GM21786 (cell line): ENCODE measurements around the gene FAHD2A.
A peak's percentile ranks its signal among the peaks of the same experiment; 100 is the strongest.
"Not testable (repeated sequence)": the region's sequence is repeated elsewhere in the genome, so short reads cannot be mapped to it uniquely, and the experiment has no call there.

Experiments used
- ATAC-seq: cut with Tn5 transposase; IDR thresholded peaks from one replicate; pipeline ENCODE4 v1.9.1; 2021; ENCODE audit not compliant: unreplicated experiment

Gene FAHD2A

GRCh38 chr2:95402370-95403203 lies at the start of gene FAHD2A:
FAHD2A (plus strand) TSS chr2:95402708; CDS start chr2:95405559, 2,851 bp downstream.
- ATAC-seq: peak; percentile 91

- ATAC-seq: no peak
Observed at GRCh38 chr2:95353055-95353575, 49.4 kb upstream of the FAHD2A start.

- ATAC-seq: no peak
Observed at GRCh38 chr2:95353613-95354468, 48.7 kb upstream of the FAHD2A start.

GRCh38 chr2:95354469-95354901 lies 48.0 kb upstream of the FAHD2A start:
- no peak for ATAC-seq

- ATAC-seq: no peak
Observed at GRCh38 chr2:95354925-95355324, 47.6 kb upstream of the FAHD2A start.

GRCh38 chr2:95355486-95355885 lies 47.0 kb upstream of the FAHD2A start:
- not testable (repeated sequence) for ATAC-seq

- no peak for ATAC-seq
Observed at GRCh38 chr2:95356821-95357700, 45.4 kb upstream of the FAHD2A start.

GRCh38 chr2:95357717-95358280 lies 44.7 kb upstream of the FAHD2A start:
- ATAC-seq: no peak

- no peak for ATAC-seq
Observed at GRCh38 chr2:95359031-95359430, 43.5 kb upstream of the FAHD2A start.

- ATAC-seq: no peak
Observed at GRCh38 chr2:95359501-95359930, 43.0 kb upstream of the FAHD2A start.

GRCh38 chr2:95361216-95361980 lies 41.1 kb upstream of the FAHD2A start:
- no peak for ATAC-seq

GRCh38 chr2:95362486-95362885 lies 40.0 kb upstream of the FAHD2A start:
- ATAC-seq: no peak

GRCh38 chr2:95366514-95366913 lies 36.0 kb upstream of the FAHD2A start:
- ATAC-seq: no peak

GRCh38 chr2:95372216-95372829 lies 30.2 kb upstream of the FAHD2A start:
- ATAC-seq: no peak

- no peak for ATAC-seq
Observed at GRCh38 chr2:95372845-95373244, 29.7 kb upstream of the FAHD2A start.

GRCh38 chr2:95374029-95374428 lies 28.5 kb upstream of the FAHD2A start:
- ATAC-seq: no peak

- no peak for ATAC-seq
Observed at GRCh38 chr2:95374451-95374920, 28.0 kb upstream of the FAHD2A start.

- no peak for ATAC-seq
Observed at GRCh38 chr2:95374921-95375471, 27.5 kb upstream of the FAHD2A start.
